HCT116 (cell line): ENCODE data around the gene CCDC24. TPM values are rescaled to one million over a fixed set of nuclear protein-coding genes. Genes with fewer than 3 reads are reported as not detected.

Experiments used
- ATAC-seq: fragments of 200-7000 bp; cut with Tn5 transposase; 2 replicates; pipeline ENCODE4 v1.9.1; 2020; ENCODE audit warnings: mild to moderate bottlenecking, moderate library complexity
- BruUV-seq: library from RNA; stranded (reverse); fragments of 400-500 nt; replicated peaks from 2 replicates; lab custom pipeline; 2021; lab: Mats Ljungman, UMichigan
- CTCF ChIA-PET: fragments of 300-600 bp; sonication (Branson Sonifier 250); formaldehyde crosslinking; loops from one replicate; lab custom pipeline; 2021; ENCODE audit warnings: antibody characterized with exemption; lab: Charles Lee
- POLR2A ChIA-PET: fragments of 300-600, 350-600 bp; sonication (Branson Sonifier 250); formaldehyde crosslinking; loops from one replicate; lab custom pipeline; 2021; ENCODE audit warnings: antibody characterized with exemption; lab: Charles Lee
- RAD21 ChIA-PET, 2 experiments: fragments of 300-600 bp; sonication (Branson Sonifier 250); formaldehyde crosslinking; loops; one replicate each; lab custom pipeline; 2023; ENCODE audit warnings: low total read pairs in 2 of 2; ENCODE audit not compliant: uncharacterized antibody in 2 of 2, unreplicated experiment in 2 of 2, low non-redundant PET in 1 of 2; lab: Charles Lee
- DNase-seq: peaks from one replicate; pipeline ENCODE4 v3.0.0-alpha.2; 2010; ENCODE audit warnings: low read depth, low spot score
- H2AFZ ChIP-seq: fragments of 200-600 bp; shearing (Covaris generic), sonication (generic); 2 replicates; pipeline ENCODE4 v1.6.1; 2017; ENCODE audit warnings: low read depth, mixed run types, mixed read lengths, antibody characterized with exemption, low read length; ENCODE audit not compliant: poor library complexity, severe bottlenecking
- H3K27ac ChIP-seq: 2 replicates; pipeline ENCODE4 v1.5.1; 2012; ENCODE audit warnings: low read depth, low read length
- H3K27me3 ChIP-seq: fragments of 200-600 bp; sonication (generic); 2 replicates; pipeline ENCODE4 v1.6.1; 2016; ENCODE audit warnings: mixed run types, low read length, mixed read lengths; ENCODE audit not compliant: insufficient read depth
- H3K36me3 ChIP-seq, 2 experiments: fragments of 200-500 bp in 1 of 2; fragments of 200-600 bp in 1 of 2; sonication (Bioruptor generic) in 1 of 2; sonication (generic) in 1 of 2; 2 replicates each; pipeline versions ENCODE4 v1.5.1 to v1.6.1; 2014 to 2016; ENCODE audit warnings: low read length in 2 of 2, inconsistent platforms in 1 of 2, mixed read lengths in 1 of 2, mixed run types in 1 of 2; ENCODE audit not compliant: insufficient read depth in 2 of 2, control insufficient read depth in 1 of 2
- H3K4me1 ChIP-seq, 2 experiments: fragments of 200-600 bp in 1 of 2; sonication (generic) in 1 of 2; 2 replicates each; pipeline versions ENCODE4 v1.5.1 to v1.6.1; 2012 to 2017; ENCODE audit warnings: low read length in 2 of 2, inconsistent platforms in 1 of 2, mild to moderate bottlenecking in 1 of 2, mixed read lengths in 1 of 2, mixed run types in 1 of 2, moderate library complexity in 1 of 2; ENCODE audit not compliant: insufficient read depth in 2 of 2, control insufficient read depth in 1 of 2
- H3K4me2 ChIP-seq: fragments of 200-600 bp; sonication (generic); 2 replicates; pipeline ENCODE4 v1.6.1; 2017; ENCODE audit warnings: mixed run types, low read length, mixed read lengths
- H3K4me3 ChIP-seq, 2 experiments: fragments of 200-600 bp in 1 of 2; sonication (generic) in 1 of 2; replicated peaks in 1 of 2; 2 replicates each; pipeline ENCODE4 v1.5.1; 2011 to 2016; ENCODE audit warnings: low read length in 2 of 2, control low read depth in 1 of 2, low read depth in 1 of 2, mild to moderate bottlenecking in 1 of 2, mixed read lengths in 1 of 2, mixed run types in 1 of 2
- H3K79me2 ChIP-seq: fragments of 200-600 bp; sonication (generic); 2 replicates; pipeline ENCODE4 v1.6.1; 2017; ENCODE audit warnings: mild to moderate bottlenecking, mixed run types, low read length, moderate library complexity, mixed read lengths; ENCODE audit not compliant: insufficient read depth
- H3K9ac ChIP-seq: fragments of 200-600 bp; sonication (generic); 2 replicates; pipeline ENCODE4 v1.6.1; 2016; ENCODE audit warnings: low read length, mixed read lengths
- H3K9me2 ChIP-seq: fragments of 200-600 bp; sonication (generic), shearing (Covaris generic); 2 replicates; pipeline ENCODE4 v1.6.1; 2017; ENCODE audit warnings: mixed run types, mild to moderate bottlenecking, moderate library complexity; ENCODE audit not compliant: insufficient read depth
- H3K9me3 ChIP-seq, 2 experiments: fragments of 200-500 bp in 1 of 2; fragments of 200-600 bp in 1 of 2; sonication (Bioruptor generic) in 1 of 2; sonication (generic) in 1 of 2; 2 replicates each; pipeline ENCODE4 v1.6.1; 2014 to 2017; ENCODE audit warnings: low read length in 2 of 2, mixed read lengths in 2 of 2, inconsistent platforms in 1 of 2, low read depth in 1 of 2, mild to moderate bottlenecking in 1 of 2, mixed run types in 1 of 2, moderate library complexity in 1 of 2; ENCODE audit not compliant: control insufficient read depth in 1 of 2, insufficient read depth in 1 of 2
- H4K20me1 ChIP-seq: fragments of 200-600 bp; sonication (generic), shearing (Covaris generic); 2 replicates; pipeline ENCODE4 v1.6.1; 2017; ENCODE audit warnings: mixed run types, mild to moderate bottlenecking, moderate library complexity; ENCODE audit not compliant: insufficient read depth
- CTCF ChIP-seq, 3 experiments: fragments of 200-600 bp in 1 of 3; sonication (generic) in 1 of 3; IDR thresholded peaks in 2 of 3; conservative IDR thresholded peaks in 1 of 3; 2 replicates each; pipeline ENCODE4 v1.5.1; 2012 to 2017; ENCODE audit warnings: low read depth in 2 of 3, low read length in 2 of 3, antibody characterized with exemption in 1 of 3, borderline replicate concordance in 1 of 3, control low read depth in 1 of 3, mild to moderate bottlenecking in 1 of 3, mixed read lengths in 1 of 3, mixed run types in 1 of 3, moderate library complexity in 1 of 3; ENCODE audit not compliant: insufficient read depth in 1 of 3
- EGR1 ChIP-seq: IDR thresholded peaks from 2 replicates; pipeline ENCODE4 v1.6.1; 2012; ENCODE audit warnings: low read depth
- ELF1 ChIP-seq: IDR thresholded peaks from 2 replicates; pipeline ENCODE4 v1.6.1; 2012; ENCODE audit warnings: low read depth, borderline replicate concordance
- EZH2phosphoT487 ChIP-seq: fragments of 200-600 bp; IDR thresholded peaks from 2 replicates; pipeline ENCODE4 v1.6.1; 2018; ENCODE audit warnings: antibody characterized with exemption, borderline replicate concordance
- POLR2AphosphoS5 ChIP-seq: IDR thresholded peaks from 2 replicates; pipeline ENCODE4 v1.6.1; 2011; ENCODE audit warnings: mild to moderate bottlenecking, low read depth, low read length, moderate library complexity
- RAD21 ChIP-seq: IDR thresholded peaks from 2 replicates; pipeline ENCODE4 v1.6.1; 2012; ENCODE audit warnings: low read depth, mild to moderate bottlenecking
- REST ChIP-seq: IDR thresholded peaks from 2 replicates; pipeline ENCODE4 v1.6.1; 2012; ENCODE audit warnings: low read depth
- SRF ChIP-seq: IDR thresholded peaks from 2 replicates; pipeline ENCODE4 v1.6.1; 2012; ENCODE audit warnings: low read depth
- YY1 ChIP-seq: IDR thresholded peaks from 2 replicates; pipeline ENCODE4 v1.6.1; 2011; ENCODE audit warnings: low read length, low read depth, moderate library complexity, mild to moderate bottlenecking; ENCODE audit not compliant: insufficient replicate concordance; ENCODE audit errors: extremely low read depth
- ZFX ChIP-seq: fragments of 450-650 bp; IDR thresholded peaks from 2 replicates; pipeline ENCODE4 v1.6.1; 2017
- ZNF274 ChIP-seq: fragments of 200-500 bp; sonication (Bioruptor generic); IDR thresholded peaks from 2 replicates; pipeline ENCODE4 v1.6.1; 2014; ENCODE audit warnings: mild to moderate bottlenecking, low read depth, low read length, inconsistent platforms
- intact Hi-C: fragments of 100-400 bp; cut with micrococcal nuclease; formaldehyde crosslinking; loops from 2 replicates; pipeline ENCODE4 v1.10.0; 2022
- total RNA-seq: library from RNA; stranded (reverse); gene quantifications from one replicate; pipeline ENCODE4 v1.2.1, GENCODE V29; 2021; ENCODE audit not compliant: unreplicated experiment
- TF ChIP-seq, protein P1 (sequence below): IDR thresholded peaks from 2 replicates; pipeline ENCODE4 v1.6.1; 2012
- TF ChIP-seq, protein P2 (sequence below): IDR thresholded peaks from 2 replicates; pipeline ENCODE4 v1.6.1; 2012

CCDC24 gene
- total RNA-seq, 1 experiment from 2014 or later: 23.3 TPM

GRCh38 chr1:43999455-43999854, 8.1 kb downstream of the CCDC24 start:
- no peak overlapping the region for H3K4me3 ChIP-seq
- H3K9me3 ChIP-seq: no peaks in the 10 kb centered on the region
- RAD21 ChIA-PET: no interaction called here
- POLR2A ChIA-PET: no interaction called here
- peaks cover 5 to 9% of the 10 kb centered on the region in 2 experiments; a peak in 3 of 4 replicates for H3K4me1 ChIP-seq
- H3K4me2 ChIP-seq: no peak overlapping the region
- CTCF ChIA-PET: interaction anchor here (1.1 kb wide), 1 partner anchor 65 kb away, joined by 3 read pairs; no protein-coding TSS in a partner anchor
- no peak overlapping the region for H3K9ac ChIP-seq
- H3K27ac ChIP-seq: no peak overlapping the region
- H3K36me3 ChIP-seq: no peaks in the 10 kb centered on the region
- DNase-seq (no peak), ATAC-seq (no peak)
- BruUV-seq: no TSS peak
- no peak for TF ChIP-seq ELF1
- no peak for TF ChIP-seq SRF
- no peak for TF ChIP-seq EZH2phosphoT487
- TF ChIP-seq YY1: no peak
- TF ChIP-seq, protein P1, sequence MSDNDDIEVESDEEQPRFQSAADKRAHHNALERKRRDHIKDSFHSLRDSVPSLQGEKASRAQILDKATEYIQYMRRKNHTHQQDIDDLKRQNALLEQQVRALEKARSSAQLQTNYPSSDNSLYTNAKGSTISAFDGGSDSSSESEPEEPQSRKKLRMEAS: no peak
- TF ChIP-seq RAD21: no peak
- no peak for TF ChIP-seq POLR2AphosphoS5
- no peak for TF ChIP-seq ZNF274
- TF ChIP-seq, protein P2, sequence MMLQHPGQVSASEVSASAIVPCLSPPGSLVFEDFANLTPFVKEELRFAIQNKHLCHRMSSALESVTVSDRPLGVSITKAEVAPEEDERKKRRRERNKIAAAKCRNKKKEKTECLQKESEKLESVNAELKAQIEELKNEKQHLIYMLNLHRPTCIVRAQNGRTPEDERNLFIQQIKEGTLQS: no peak
- TF ChIP-seq ZFX: no peak
- TF ChIP-seq EGR1: no peak
- TF ChIP-seq REST: no peak
- no peak for TF ChIP-seq CTCF (IDR thresholded peaks at IDR 0.05 in 2 of 3, conservative IDR thresholded peaks at IDR 0.05 in 1 of 3; ENCODE audit: borderline replicate concordance in 1 of 3, insufficient read depth in 1 of 3, low read depth in 2 of 3, low read length in 2 of 3)
- H3K27me3 ChIP-seq: no peaks in the 10 kb centered on the region
- no peaks in the 10 kb centered on the region for H3K79me2 ChIP-seq
- no peaks in the 10 kb centered on the region for H4K20me1 ChIP-seq
- H2AFZ ChIP-seq: no peak overlapping the region
- H3K9me2 ChIP-seq: no peaks in the 10 kb centered on the region
- intact Hi-C loops: no loop called here
